ENCODE data around the gene GP1BB.

GP1BB gene

DNA sequence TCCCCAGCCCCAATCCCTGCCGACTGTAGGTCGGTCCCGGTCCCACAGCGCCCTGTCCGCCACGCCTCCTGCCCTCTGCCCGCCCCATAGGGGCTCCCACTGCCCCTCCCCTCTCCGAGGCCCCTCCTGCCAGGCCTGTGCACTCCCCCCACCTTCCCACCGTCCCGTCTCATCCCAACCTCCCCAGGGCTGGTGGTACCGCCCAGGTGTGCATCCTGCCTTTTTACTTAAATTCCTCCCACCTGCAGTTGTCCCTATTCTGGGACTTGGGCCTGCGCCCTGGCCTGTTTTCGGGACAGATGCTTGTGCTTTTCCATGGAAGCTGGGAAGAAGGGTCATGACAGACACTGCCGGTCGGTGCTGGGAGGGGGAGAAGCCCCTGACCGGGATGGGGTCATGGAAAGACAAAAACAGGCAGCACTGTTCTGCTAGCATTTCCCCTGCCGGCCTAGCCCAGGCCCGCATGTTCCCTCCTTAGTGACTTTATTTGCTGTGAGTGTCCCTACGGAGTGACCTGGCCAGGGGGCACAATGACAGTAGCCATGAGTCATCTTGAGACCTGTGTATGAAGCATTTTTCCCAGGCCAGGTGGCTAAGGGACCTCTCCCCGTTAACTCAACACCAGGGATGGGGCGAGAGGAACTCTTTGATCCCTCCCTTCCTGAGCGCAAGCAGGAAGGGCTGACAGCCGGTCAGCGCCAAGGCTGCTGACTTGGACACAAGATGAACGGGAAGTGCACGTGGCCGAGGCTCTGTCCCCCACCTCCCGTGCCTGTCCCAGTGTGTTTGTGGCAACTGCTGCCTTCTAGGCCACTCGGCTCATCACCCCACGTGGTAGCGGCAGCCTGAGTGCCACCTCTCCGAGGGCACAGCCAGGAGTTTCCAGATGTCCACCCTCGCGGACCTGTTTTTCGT lies 44.3 kb downstream of the GP1BB start:
- DNase-seq = no peak

DNA sequence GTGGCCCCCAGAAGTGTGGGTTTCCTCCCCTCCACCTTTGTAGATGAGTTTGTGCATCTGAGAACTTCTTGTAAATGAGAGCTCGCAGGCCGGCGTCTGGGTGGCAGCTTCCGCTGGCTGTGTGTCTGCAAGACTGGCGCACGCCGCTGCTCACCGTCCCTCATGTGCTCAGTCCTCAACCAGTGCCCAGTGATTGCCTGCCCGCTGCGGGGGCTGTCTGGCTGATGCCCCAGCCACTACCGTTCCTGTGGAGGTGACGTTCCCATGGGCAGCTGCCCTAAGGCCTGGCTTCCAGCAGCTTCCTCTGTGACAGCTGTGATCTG lies 46.0 kb downstream of the GP1BB start:
- no peak for DNase-seq

DNA sequence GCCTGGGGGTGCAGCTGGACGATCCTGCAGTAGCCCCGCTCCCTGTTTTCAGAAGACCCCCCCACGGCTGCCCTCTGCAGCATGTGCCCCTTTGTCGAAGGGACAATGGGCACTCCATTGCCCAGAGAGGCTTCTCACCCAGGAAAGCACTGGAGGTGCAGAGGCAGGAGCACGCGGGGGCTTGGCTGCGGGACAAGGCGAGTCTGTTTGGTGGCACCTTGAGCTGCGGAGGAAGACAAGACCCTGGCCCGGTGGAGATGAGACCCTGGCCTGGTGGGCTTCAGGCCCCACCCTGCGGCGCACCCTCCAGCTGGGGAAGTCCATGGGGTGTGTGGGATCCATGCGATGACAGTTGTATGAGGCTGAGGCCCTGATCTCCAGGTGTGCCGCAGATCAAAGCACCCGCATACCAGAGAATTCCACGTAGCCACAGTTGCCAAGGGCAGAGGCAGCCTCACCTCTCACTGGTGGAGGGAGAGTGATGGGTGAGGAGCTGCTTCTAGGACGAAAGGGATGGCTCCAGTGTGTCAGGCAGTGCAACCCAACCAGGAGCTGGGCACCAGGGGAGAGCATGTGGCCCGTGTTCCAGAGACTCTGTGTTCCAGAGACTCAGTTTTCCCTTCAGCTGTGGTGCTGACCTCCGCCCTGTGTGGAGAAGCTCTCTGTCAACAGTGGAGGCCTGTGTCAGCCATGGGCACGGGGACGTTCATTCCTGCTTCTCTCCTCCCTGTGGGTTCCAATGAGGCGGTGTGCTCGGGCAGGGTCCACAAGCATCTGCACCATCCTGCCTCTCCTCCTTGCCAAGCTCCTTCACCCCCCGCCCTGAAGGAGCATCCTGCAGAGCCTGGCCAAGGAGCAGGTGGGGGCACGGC lies 47.2 kb downstream of the GP1BB start:
- no peak for DNase-seq

DNA sequence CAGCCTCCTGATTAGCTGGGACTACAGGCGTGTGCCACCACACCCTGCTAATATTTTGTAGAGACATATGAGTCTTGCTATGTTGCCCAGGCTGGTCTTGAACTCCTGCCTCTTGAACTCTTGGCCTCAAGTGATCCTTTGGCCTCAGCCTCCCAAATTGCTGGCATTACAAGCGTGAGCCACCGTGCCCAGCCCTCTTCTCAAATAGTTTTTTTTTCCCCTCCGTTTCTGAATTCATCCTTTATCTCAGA lies 49.0 kb downstream of the GP1BB start:
- no peak for DNase-seq

DNA sequence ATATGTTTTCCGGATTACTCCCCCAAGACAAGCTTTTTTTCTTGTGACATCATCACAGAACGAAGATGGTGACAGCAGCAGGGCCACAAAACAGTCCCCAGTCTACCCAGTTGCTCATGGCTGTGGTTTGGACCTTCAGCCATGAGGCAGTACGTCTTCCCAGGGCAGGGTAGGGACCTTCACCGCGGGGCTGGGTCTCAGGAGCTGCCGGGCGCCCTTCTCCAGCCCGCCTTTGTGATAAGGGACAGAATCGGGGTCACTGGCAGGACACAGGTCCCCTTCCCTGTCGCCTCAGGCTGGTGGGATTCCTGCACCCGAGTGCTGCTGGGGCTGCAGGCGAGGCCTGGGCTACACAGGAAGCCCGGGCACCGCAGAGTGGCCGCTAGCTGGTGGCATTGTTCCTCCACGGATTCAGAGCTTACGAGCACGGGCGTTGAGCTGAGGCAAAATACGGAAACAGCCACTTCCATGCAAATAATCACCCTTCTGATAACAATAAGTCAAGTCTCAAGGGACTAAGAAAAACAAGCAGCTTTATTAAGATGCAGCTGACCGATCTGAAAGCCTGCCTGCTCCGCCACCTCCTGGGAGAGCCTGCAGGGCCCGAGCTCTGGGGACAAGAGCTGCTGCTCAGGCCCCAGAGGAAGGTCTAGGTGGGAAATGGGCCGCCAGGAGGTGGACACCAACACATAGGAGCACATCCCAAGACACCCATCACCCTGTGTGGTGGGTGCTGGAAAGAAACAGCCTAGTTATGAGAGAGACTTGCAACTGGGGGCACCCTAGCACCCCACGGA lies 49.5 kb downstream of the GP1BB start:
- DNase-seq = no peak

DNA sequence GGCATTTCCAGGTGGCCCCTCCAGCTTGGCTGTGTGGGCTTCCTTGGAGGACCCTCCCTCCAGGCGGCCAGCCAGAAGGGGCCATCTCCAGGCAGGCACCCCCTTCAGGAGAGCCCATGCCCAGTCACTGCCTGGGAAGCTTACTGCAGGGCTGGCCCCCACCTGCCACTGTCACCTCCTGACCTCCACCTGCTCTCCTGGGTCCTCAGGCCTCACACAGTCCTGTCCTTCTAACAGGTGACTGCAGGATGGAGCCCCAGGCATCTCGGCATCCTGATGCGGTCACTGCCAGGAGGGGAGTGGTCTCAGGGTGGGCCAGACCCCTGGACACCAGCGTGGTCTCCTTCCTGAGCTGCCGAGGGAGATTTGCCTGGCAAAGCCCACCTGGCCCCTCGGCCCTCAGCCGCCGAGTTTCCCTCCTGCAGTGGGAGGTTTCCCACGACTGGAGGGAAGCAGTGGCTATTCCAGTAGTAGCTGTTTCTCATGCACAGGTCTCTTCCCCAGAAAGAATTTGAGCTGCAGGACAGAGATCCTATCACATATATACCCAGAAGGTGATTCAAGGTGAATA lies 50.2 kb downstream of the GP1BB start:
- no peak for DNase-seq
